Panc1 (cell line): Measurements from ENCODE around the gene TAX1BP1.

Source experiments
- POLR2AphosphoS5 ChIP-seq: IDR thresholded peaks from 2 replicates; pipeline ENCODE4 v1.6.1; 2012; ENCODE audit warnings: mild to moderate bottlenecking, low read depth, low read length, moderate library complexity
- TF ChIP-seq, protein P1 (sequence below): fragments of 450-650 bp; IDR thresholded peaks from 2 replicates; pipeline ENCODE4 v1.5.1; 2017; ENCODE audit warnings: mild to moderate bottlenecking

DNA sequence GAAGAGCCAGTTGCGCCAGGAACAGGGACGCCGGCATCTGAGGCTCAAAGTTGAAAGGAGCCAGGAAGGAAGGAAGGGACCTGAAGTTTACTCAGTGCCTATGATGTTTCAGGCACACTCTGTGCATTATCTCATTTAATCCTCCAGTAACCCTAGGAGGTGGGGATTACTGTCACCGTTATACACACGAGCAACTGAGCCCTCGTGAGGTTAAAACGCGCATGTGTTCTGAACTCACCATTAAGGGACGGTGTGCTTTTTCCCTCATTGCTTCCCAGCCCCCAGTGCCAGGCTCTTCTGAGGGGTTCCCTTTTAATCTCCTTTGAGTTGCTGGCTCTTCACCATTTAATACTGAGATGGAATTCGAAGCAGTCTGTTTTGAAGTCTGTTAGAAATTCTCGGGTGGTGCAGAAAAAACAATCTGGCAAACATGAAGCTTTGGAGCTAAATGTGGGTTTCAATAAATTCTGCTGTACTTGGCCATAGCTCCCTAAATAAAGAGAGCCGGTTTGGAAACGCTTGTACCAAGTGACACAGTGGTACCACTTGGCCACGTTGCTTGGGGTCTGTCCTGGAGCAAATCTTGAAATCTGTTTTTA, 102.2 kb downstream of the TAX1BP1 start:
- TF ChIP-seq, protein P1, sequence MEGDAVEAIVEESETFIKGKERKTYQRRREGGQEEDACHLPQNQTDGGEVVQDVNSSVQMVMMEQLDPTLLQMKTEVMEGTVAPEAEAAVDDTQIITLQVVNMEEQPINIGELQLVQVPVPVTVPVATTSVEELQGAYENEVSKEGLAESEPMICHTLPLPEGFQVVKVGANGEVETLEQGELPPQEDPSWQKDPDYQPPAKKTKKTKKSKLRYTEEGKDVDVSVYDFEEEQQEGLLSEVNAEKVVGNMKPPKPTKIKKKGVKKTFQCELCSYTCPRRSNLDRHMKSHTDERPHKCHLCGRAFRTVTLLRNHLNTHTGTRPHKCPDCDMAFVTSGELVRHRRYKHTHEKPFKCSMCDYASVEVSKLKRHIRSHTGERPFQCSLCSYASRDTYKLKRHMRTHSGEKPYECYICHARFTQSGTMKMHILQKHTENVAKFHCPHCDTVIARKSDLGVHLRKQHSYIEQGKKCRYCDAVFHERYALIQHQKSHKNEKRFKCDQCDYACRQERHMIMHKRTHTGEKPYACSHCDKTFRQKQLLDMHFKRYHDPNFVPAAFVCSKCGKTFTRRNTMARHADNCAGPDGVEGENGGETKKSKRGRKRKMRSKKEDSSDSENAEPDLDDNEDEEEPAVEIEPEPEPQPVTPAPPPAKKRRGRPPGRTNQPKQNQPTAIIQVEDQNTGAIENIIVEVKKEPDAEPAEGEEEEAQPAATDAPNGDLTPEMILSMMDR = no peak
- no peak for TF ChIP-seq POLR2AphosphoS5
